HEK293T (cell line): ENCODE results near the gene OR14I1.

Experiments
- FOXA1 ChIP-seq: fragments of 450-650 bp; IDR thresholded peaks from 2 replicates; pipeline ENCODE4 v1.6.1; 2016; ENCODE audit warnings: mild to moderate bottlenecking
- FOXK2 ChIP-seq: fragments of 450-650 bp; IDR thresholded peaks from 2 replicates; pipeline ENCODE4 v1.6.1; 2016; ENCODE audit warnings: mild to moderate bottlenecking
- FOXM1 ChIP-seq: fragments of 450-650 bp; IDR thresholded peaks from 2 replicates; pipeline ENCODE4 v1.6.1; 2017; ENCODE audit warnings: mild to moderate bottlenecking, borderline replicate concordance
- HDGF ChIP-seq: fragments of 450-650 bp; IDR thresholded peaks from 2 replicates; pipeline ENCODE4 v1.6.1; 2017; ENCODE audit warnings: antibody characterized with exemption, borderline replicate concordance
- LEF1 ChIP-seq: fragments of 450-650 bp; IDR thresholded peaks from 2 replicates; pipeline ENCODE4 v1.6.1; 2017; ENCODE audit warnings: mild to moderate bottlenecking, borderline replicate concordance
- NFRKB ChIP-seq: fragments of 450-650 bp; IDR thresholded peaks from 2 replicates; pipeline ENCODE4 v1.6.1; 2016; ENCODE audit warnings: mild to moderate bottlenecking, moderate library complexity
- SUZ12 ChIP-seq: fragments of 450-650 bp; IDR thresholded peaks from 2 replicates; pipeline ENCODE4 v1.6.1; 2016; ENCODE audit warnings: mild to moderate bottlenecking
- ZNF384 ChIP-seq: fragments of 450-650 bp; IDR thresholded peaks from 2 replicates; pipeline ENCODE4 v1.6.1; 2016
- TF ChIP-seq, protein P1 (sequence below): fragments of 450-650 bp; IDR thresholded peaks from 2 replicates; pipeline ENCODE4 v1.6.1; 2016

DNA sequence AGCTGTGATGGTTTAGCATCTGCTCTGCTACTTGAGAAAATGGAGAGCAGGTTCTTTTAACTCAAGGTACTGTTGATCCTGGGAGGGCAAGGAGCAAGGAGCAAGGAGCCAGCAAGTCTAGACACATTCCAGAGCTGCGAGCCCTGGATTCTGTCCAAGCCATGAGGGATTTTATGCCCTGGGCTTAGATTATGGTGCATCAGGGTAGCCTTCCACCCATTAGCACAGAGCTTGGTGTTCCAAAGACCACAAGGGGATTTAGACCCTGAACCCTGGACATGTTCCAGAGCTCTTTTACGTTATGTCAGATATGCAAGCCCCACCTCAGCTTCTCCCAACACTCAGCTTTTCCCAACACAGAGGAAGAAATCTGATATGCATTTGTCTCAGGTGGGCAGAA lies 2.0 kb upstream of the OR14I1 start:
- TF ChIP-seq ZNF384 (no peak), FOXK2 (no peak), FOXA1 (no peak), SUZ12 (no peak), NFRKB (no peak), LEF1 (no peak), HDGF (no peak), FOXM1 (no peak)
- TF ChIP-seq, protein P1, sequence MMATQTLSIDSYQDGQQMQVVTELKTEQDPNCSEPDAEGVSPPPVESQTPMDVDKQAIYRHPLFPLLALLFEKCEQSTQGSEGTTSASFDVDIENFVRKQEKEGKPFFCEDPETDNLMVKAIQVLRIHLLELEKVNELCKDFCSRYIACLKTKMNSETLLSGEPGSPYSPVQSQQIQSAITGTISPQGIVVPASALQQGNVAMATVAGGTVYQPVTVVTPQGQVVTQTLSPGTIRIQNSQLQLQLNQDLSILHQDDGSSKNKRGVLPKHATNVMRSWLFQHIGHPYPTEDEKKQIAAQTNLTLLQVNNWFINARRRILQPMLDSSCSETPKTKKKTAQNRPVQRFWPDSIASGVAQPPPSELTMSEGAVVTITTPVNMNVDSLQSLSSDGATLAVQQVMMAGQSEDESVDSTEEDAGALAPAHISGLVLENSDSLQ, result no peak
